ENCODE measurements around the gene IRGC. TPM values are rescaled to one million over a fixed set of nuclear protein-coding genes. Genes with fewer than 3 reads are reported as not detected.

The IRGC gene
- total RNA-seq, 1 donor from 2014 or later: not detected

GRCh38 chr19:43719918-43720317 lies 4.0 kb downstream of the IRGC start:
- Histone ChIP-seq H3K27ac (no peak overlapping the region), H3K4me1 (no peaks in the 10 kb centered on the region), H3K27me3 (no peaks in the 10 kb centered on the region), H3K4me3 (no peak overlapping the region), H3K9me3 (no peaks in the 10 kb centered on the region), H3K36me3 (no peaks in the 10 kb centered on the region)
- DNase-seq (ENCODE audit: low spot score in 2 of 2): no peak
- intact Hi-C loops (cut with DNase I): no loop called here
- TF ChIP-seq CTCF (IDR thresholded peaks at IDR 0.05): no peak

- H3K9me3 ChIP-seq: no peaks in the 10 kb centered on the region
- no peak for DNase-seq (ENCODE audit: low spot score in 2 of 2)
- intact Hi-C loops (cut with DNase I): no loop called here
- no peak overlapping the region for H3K27ac ChIP-seq
- H3K27me3 ChIP-seq: no peaks in the 10 kb centered on the region
- TF ChIP-seq CTCF (IDR thresholded peaks at IDR 0.05): no peak
- H3K36me3 ChIP-seq: no peaks in the 10 kb centered on the region
- H3K4me3 ChIP-seq: no peak overlapping the region
- no peaks in the 10 kb centered on the region for H3K4me1 ChIP-seq
Observed at GRCh38 chr19:43720936-43721335, 5.1 kb downstream of the IRGC start.

- Histone ChIP-seq H3K27me3 (no peaks in the 10 kb centered on the region), H3K4me1 (no peaks in the 10 kb centered on the region), H3K27ac (no peak overlapping the region), H3K4me3 (no peak overlapping the region), H3K36me3 (no peaks in the 10 kb centered on the region), H3K9me3 (no peaks in the 10 kb centered on the region)
- DNase-seq (ENCODE audit: low spot score in 2 of 2): no peak
- no peak for TF ChIP-seq CTCF (IDR thresholded peaks at IDR 0.05)
- intact Hi-C loops (cut with DNase I): no loop called here
Observed at GRCh38 chr19:43721469-43722048, 5.7 kb downstream of the IRGC start.

GRCh38 chr19:43723588-43723987 lies 7.7 kb downstream of the IRGC start:
- H3K27ac ChIP-seq: no peak overlapping the region
- no peak for TF ChIP-seq CTCF (IDR thresholded peaks at IDR 0.05)
- H3K4me1 ChIP-seq: no peaks in the 10 kb centered on the region
- no peak for DNase-seq (ENCODE audit: low spot score in 2 of 2)
- intact Hi-C loops (cut with DNase I): no loop called here
- no peak overlapping the region for H3K4me3 ChIP-seq
- H3K9me3 ChIP-seq: no peaks in the 10 kb centered on the region
- no peaks in the 10 kb centered on the region for H3K27me3 ChIP-seq
- peaks cover 1 to 6% of the 10 kb centered on the region in 2 donors for H3K36me3 ChIP-seq

- Histone ChIP-seq H3K9me3 (no peaks in the 10 kb centered on the region), H3K27ac (no peak overlapping the region), H3K36me3 (peaks cover 12 to 15% of the 10 kb centered on the region in 2 donors), H3K4me3 (no peak overlapping the region), H3K4me1 (no peaks in the 10 kb centered on the region), H3K27me3 (no peaks in the 10 kb centered on the region)
- intact Hi-C loops (cut with DNase I): no loop called here
- TF ChIP-seq CTCF (IDR thresholded peaks at IDR 0.05): no peak
- no peak for DNase-seq (ENCODE audit: low spot score in 2 of 2)
Observed at GRCh38 chr19:43724896-43725295, 9.0 kb downstream of the IRGC start.

GRCh38 chr19:43725468-43725867 lies 9.6 kb downstream of the IRGC start:
- TF ChIP-seq CTCF (IDR thresholded peaks at IDR 0.05): no peak
- peaks cover 15 to 21% of the 10 kb centered on the region in 2 donors for H3K36me3 ChIP-seq
- H3K27ac ChIP-seq: no peak overlapping the region
- no peak overlapping the region for H3K4me3 ChIP-seq
- no peaks in the 10 kb centered on the region for H3K27me3 ChIP-seq
- H3K9me3 ChIP-seq: no peaks in the 10 kb centered on the region
- H3K4me1 ChIP-seq: no peaks in the 10 kb centered on the region
- intact Hi-C loops (cut with DNase I): no loop called here
- DNase-seq (ENCODE audit: low spot score in 2 of 2): no peak

Data from ascending aorta (tissue), 2 donors.